ENCODE data around the gene FCHSD1. TPM values are rescaled to one million over a fixed set of nuclear protein-coding genes. Genes with fewer than 3 reads are reported as not detected.

FCHSD1 gene
- polyA plus RNA-seq, 4 donors = 9.5 to 20.2 (median 14.6) TPM

DNA sequence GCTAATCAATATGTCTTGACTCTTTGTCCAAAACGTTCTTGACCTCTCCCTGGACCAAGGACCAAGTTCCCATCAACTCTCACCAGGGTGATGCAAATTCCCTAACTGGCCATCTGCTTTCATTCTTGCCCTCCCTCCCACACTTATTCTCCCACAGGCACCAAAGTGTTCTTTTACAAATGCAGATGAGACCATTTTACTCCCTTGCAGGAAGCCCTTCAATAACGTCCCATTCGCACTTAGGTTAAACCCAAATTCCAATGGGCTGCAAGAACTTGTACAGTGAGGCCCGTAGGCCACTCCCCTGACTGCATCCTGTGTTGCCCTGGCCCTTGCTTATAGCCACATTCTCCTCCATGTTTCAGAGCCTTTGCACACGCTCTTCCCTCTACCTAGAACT is 23.5 kb upstream of the FCHSD1 start:
- no peak for DNase-seq (ENCODE audit: low read depth in 4 of 4, low spot score in 2 of 4)

GRCh38 chr5:141672841-141673813 is 21.9 kb upstream of the FCHSD1 start:
- no peak for DNase-seq (ENCODE audit: low read depth in 4 of 4, low spot score in 2 of 4)

- DNase-seq (ENCODE audit: low read depth in 4 of 4, low spot score in 2 of 4) = no peak
These were observed 21.0 kb upstream of the FCHSD1 start for GRCh38 chr5:141672071-141672840.

- DNase-seq (ENCODE audit: low read depth in 4 of 4, low spot score in 2 of 4) = no peak
These were observed 18.3 kb upstream of the FCHSD1 start for GRCh38 chr5:141669520-141669919.

DNA sequence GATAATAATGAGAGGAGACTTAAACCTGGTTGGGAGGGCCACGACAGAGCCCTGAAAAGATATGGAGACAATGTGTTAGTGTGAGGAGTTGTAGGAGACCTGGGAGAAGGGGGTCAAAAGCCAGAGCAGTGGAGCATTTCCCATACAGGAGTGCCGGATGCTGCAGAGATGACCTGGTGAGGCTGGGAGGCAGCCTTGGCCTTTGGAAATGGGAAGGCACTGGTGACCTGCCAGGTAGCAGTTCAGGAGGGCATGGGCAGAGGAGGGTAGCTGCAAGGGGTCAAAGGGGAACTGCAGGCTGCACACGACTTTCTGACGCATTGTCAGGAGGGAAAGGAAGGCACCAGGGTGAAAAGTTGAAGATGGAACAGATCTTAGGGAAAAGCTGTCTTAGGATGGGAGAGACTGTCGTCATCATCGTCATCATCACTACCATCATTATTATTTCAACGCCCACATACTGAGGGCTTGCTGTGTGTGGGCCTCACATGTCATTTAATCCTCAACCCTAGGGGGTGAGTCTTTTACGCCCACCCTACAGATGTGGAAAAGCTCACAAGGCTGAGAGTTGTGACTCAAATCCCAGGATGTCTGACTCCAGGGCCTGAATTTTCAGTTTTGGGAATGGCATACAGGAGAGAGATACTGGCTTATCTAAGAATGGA is 17.5 kb upstream of the FCHSD1 start:
- DNase-seq (ENCODE audit: low read depth in 4 of 4, low spot score in 2 of 4) = no peak

- no peak for DNase-seq (ENCODE audit: low read depth in 4 of 4, low spot score in 2 of 4)
These were observed 15.1 kb upstream of the FCHSD1 start for GRCh38 chr5:141665995-141666940.

DNA sequence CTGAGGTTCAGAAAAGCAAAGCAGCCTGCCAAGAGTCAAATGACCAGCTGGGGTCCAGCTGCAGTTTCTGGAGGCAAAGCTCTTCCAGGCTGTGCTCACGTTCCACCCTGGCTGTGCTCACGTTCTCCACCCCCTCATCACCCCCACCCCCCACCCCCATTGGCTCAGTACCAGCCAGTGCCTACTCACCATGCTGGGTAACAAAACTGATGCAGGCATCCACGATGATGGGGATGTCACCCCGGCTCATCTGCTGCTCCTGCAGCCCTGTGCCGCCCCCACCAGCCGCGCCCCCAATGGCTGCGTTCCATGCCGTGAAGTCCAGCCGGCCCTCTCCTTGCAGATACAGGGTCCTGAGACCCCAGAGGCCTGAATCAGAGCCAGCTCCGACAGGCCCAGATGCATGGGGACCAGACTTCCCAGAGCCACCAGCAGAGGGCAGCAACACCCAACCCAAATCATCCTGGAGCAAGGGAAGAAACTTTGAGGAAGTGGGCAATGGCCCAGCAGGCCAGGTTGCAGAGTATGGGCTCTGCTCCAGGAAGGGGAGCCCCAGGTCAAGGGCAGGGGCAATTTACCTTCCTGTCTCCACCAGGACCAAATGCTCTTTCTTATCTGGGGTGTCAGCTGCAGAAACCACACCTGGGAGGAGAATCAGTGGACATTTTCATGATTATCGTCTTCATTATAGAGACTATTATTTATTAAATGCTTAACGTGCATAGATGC is 13.7 kb upstream of the FCHSD1 start:
- peak in 1 of 4 donors; percentile 44 for DNase-seq (ENCODE audit: low read depth in 4 of 4, low spot score in 2 of 4)

GRCh38 chr5:141663506-141663905 is 12.3 kb upstream of the FCHSD1 start:
- no peak for DNase-seq (ENCODE audit: low read depth in 4 of 4, low spot score in 2 of 4)

DNA sequence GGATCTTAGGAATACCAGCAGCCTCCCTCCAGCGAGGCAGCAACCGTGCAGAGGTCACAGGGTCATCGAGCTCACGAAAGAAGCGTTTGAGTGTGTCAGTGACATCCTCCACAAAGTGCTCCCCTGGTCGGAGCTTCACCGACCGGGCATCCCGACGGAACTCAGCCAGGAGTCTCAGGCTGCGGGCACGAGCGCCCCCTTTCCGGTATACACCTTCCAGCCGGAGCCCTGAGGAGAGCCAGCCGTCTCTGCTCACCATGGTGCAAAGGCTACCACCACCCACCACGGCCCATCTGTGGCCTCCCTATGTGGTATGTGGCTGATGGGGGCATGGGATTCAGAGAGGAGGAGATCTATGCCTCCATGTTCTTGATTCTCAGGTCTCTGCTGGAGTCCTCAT is 10.8 kb upstream of the FCHSD1 start:
- no peak for DNase-seq (ENCODE audit: low read depth in 4 of 4, low spot score in 2 of 4)

DNA sequence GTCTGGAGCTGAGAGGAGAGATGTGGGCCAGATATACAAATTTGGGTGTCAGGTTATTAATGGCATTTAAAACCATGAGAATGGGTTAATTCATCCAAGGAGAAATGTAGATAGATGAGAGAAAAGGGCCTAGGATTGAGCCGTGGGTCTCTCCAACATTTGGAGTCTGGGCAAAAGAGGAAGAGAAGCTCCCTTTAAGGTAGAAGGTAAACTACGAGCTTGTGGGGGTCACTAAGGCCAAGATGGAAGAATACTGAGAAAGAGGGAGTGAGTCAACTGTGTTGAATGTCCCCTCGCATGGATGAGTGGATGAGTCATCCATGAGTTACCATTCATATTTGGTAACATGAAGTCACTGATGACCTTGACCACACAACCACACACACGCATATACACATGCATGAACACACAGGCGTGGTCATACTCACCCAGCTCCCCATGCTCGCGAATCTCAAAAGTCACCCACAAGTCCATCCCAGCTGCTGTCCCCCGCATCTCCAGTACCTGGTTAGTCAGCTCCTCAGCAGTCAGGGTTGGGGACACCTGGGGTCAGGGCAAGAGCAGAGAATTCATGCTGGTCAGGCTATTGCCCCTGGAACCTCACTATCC is 6.8 kb upstream of the FCHSD1 start:
- DNase-seq (ENCODE audit: low read depth in 4 of 4, low spot score in 2 of 4) = no peak

GRCh38 chr5:141657404-141657803 is 6.2 kb upstream of the FCHSD1 start:
- DNase-seq (ENCODE audit: low read depth in 4 of 4, low spot score in 2 of 4) = no peak

DNA sequence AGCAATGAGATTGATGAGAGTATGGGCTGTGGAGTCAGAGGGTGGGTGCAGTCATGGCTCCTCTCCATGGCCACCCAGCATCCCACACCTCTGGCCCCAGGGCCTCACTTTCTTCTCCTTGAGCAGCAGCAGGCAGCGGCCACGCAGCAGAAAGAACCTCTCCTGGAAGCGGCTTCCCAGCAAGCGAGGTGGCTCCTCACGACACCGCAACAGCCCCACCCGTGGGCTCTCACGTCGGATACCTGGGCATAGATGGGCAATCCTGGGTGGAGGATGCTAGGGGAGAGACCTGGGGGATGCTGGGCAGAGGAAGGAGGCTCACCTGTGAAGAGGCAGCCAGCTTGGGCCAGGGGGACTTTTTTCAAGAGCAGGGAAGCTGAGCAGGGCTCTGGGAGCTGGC is 5.2 kb upstream of the FCHSD1 start:
- no peak for DNase-seq (ENCODE audit: low read depth in 4 of 4, low spot score in 2 of 4)

DNA sequence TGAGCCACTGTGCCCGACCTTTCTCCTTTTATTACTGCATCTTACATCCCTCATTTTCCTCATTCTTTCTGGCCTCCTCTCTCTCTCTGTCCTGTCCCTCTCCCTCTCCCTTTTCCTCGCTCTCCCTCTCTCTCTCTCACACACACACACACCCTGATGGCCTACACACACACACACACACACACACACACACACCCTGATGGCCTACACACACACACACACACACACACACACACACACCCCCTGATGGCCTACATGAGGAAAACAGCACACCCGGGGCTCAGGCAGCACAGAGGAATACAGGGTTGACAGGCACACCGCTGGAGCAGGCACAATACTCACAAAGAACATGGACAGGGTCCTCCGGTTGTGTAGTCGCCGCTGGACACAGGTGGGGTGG is 3.8 kb upstream of the FCHSD1 start:
- no peak for DNase-seq (ENCODE audit: low read depth in 4 of 4, low spot score in 2 of 4)

GRCh38 chr5:141654298-141654697 is 3.1 kb upstream of the FCHSD1 start:
- no peak for DNase-seq (ENCODE audit: low read depth in 4 of 4, low spot score in 2 of 4)

DNA sequence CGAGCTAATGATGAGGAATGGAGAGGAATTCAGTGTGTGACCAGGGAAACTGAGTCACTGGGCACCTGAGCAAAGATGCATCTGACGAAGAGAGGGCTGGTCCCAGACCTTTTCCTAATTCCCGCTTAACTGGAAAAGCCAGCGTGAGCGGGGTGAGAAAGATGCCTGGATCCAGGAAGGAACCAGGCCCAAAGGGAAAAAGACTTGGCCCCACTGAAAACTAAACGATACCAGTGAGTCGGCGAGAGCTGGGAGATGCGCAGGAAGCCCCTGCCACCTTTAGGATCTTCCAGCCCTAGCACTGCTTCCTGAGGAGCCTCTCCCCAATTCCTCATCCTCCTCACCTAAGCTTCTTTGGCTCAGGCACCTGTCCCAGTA is 499 bp upstream of the FCHSD1 start:
- DNase-seq (ENCODE audit: low read depth in 4 of 4, low spot score in 2 of 4) = no peak

DNA sequence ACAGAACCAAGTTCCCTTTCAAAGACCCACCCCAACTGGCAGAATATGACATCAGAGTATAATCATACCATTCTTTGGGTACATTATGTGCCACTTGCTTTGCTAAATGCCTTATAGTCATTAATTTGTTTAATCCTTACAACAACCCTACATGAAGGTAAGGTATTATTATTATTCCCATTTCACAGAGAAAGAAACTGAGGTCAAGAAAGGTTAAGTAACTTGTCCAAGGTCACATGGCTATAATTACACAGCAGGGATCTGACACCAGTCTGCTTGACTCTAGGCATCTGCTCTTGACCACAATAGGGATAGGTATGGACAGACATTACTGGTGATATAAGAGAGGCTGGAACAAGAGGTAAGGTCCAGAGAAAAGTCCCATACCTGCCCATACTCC is 1.2 kb downstream of the FCHSD1 start:
- DNase-seq (ENCODE audit: low read depth in 4 of 4, low spot score in 2 of 4) = no peak

GRCh38 chr5:141649056-141649688 is 2.0 kb downstream of the FCHSD1 start:
- DNase-seq (ENCODE audit: low read depth in 4 of 4, low spot score in 2 of 4) = no peak

GRCh38 chr5:141647851-141648250 is 3.4 kb downstream of the FCHSD1 start:
- no peak for DNase-seq (ENCODE audit: low read depth in 4 of 4, low spot score in 2 of 4)

GRCh38 chr5:141647242-141647641 is 4.0 kb downstream of the FCHSD1 start:
- DNase-seq (ENCODE audit: low read depth in 4 of 4, low spot score in 2 of 4) = no peak

All from left renal cortex interstitium (tissue), 4 donors.